ENCODE measurements around the gene BICRA.

DNA sequence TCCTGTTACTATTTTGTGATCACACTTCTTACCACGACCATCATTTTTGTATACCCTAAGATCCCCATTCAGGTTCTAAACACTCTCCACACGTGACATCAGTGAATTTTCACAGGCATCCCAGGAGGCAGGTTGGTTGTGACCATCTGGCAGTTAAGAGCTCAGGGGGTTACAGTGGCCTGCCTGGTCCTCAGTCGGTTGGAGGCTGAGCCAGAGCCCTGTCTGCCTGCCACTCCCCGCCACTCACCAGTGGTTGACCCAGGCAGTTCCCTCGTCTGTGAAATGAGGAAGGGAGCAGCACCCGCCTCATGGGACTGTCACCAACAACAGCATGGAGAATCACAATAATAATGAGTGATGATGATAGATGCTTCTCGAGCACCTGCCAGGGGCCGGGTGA is 67.9 kb downstream of the BICRA start:
- no peak for TF ChIP-seq EZH2 (IDR thresholded peaks at IDR 0.05; ENCODE audit: borderline replicate concordance, low read depth, low read length, severe bottlenecking)
- TF ChIP-seq, protein P1, sequence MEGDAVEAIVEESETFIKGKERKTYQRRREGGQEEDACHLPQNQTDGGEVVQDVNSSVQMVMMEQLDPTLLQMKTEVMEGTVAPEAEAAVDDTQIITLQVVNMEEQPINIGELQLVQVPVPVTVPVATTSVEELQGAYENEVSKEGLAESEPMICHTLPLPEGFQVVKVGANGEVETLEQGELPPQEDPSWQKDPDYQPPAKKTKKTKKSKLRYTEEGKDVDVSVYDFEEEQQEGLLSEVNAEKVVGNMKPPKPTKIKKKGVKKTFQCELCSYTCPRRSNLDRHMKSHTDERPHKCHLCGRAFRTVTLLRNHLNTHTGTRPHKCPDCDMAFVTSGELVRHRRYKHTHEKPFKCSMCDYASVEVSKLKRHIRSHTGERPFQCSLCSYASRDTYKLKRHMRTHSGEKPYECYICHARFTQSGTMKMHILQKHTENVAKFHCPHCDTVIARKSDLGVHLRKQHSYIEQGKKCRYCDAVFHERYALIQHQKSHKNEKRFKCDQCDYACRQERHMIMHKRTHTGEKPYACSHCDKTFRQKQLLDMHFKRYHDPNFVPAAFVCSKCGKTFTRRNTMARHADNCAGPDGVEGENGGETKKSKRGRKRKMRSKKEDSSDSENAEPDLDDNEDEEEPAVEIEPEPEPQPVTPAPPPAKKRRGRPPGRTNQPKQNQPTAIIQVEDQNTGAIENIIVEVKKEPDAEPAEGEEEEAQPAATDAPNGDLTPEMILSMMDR (IDR thresholded peaks at IDR 0.05; ENCODE audit: borderline replicate concordance, extremely low read depth, low read length, poor library complexity, severe bottlenecking): no peak

Data from DND-41 (cell line).